ENCODE data around the gene CHD1.
"Not testable (repeated sequence)": the region's sequence is repeated elsewhere in the genome, so short reads cannot be mapped to it uniquely, and the experiment has no call there.

- not testable (repeated sequence) for TF ChIP-seq POLR2A, CTCF (IDR thresholded peaks at IDR 0.05)
Measured at GRCh38 chr5:98955888-98956287, 27.1 kb upstream of the CHD1 start.

Data from thyroid gland (tissue), 4 donors.